HepG2 (cell line): Measurements from ENCODE around the gene WDSUB1. TPM values are rescaled to one million over a fixed set of nuclear protein-coding genes. Genes with fewer than 3 reads are reported as not detected.
A peak's percentile ranks its signal among the peaks of the same experiment; 100 is the strongest.

ENCODE experiments used
- CC2D1A ChIP-seq: sonication (generic); formaldehyde crosslinking; IDR thresholded peaks from 2 replicates; pipeline ENCODE4 v1.8.1; 2023; ENCODE audit warnings: mild to moderate bottlenecking, missing genetic modification reagents
- FLYWCH1 ChIP-seq: sonication (generic); formaldehyde crosslinking; IDR thresholded peaks from 2 replicates; pipeline ENCODE4 v1.8.1; 2023; ENCODE audit warnings: mild to moderate bottlenecking, missing genetic modification reagents
- GATAD1 ChIP-seq: IDR thresholded peaks from 2 replicates; pipeline ENCODE4 v1.6.1; 2016; ENCODE audit warnings: missing genetic modification reagents, missing compliant biosample characterization
- HNF1A ChIP-seq, 2 experiments: sonication (generic) in 1 of 2; formaldehyde crosslinking in 1 of 2; IDR thresholded peaks; 2 replicates each; pipeline versions ENCODE4 v1.4.0 to v1.6.1; 2016 to 2020; ENCODE audit warnings: borderline replicate concordance in 1 of 2, low read depth in 1 of 2, mild to moderate bottlenecking in 1 of 2, missing genetic modification reagents in 1 of 2
- MTERF4 ChIP-seq: sonication (generic); formaldehyde crosslinking; IDR thresholded peaks from 2 replicates; pipeline ENCODE4 v1.8.0; 2023; ENCODE audit warnings: mild to moderate bottlenecking, missing genetic modification reagents
- SRY ChIP-seq: sonication (generic); formaldehyde crosslinking; IDR thresholded peaks from 2 replicates; pipeline ENCODE4 v1.8.0; 2022; ENCODE audit warnings: mild to moderate bottlenecking, missing genetic modification reagents
- ZBTB49 ChIP-seq: sonication (generic); formaldehyde crosslinking; IDR thresholded peaks from 2 replicates; pipeline ENCODE4 v1.4.0; 2020; ENCODE audit warnings: missing genetic modification reagents, borderline replicate concordance
- ZFAT ChIP-seq: sonication (generic); formaldehyde crosslinking; conservative IDR thresholded peaks from 2 replicates; pipeline ENCODE4 v1.8.1; 2023; ENCODE audit warnings: missing genetic modification reagents, inconsistent platforms
- ZHX1 ChIP-seq: sonication (generic); formaldehyde crosslinking; IDR thresholded peaks from 2 replicates; pipeline ENCODE4 v1.8.1; 2022; ENCODE audit warnings: low read depth, mild to moderate bottlenecking, missing genetic modification reagents
- ZMYM2 ChIP-seq: sonication (generic); formaldehyde crosslinking; IDR thresholded peaks from 2 replicates; pipeline ENCODE4 v1.8.0; 2022; ENCODE audit warnings: mild to moderate bottlenecking, missing genetic modification reagents
- ZNF33A ChIP-seq: sonication (generic); formaldehyde crosslinking; IDR thresholded peaks from 2 replicates; pipeline ENCODE4 v1.5.1; 2020; ENCODE audit warnings: missing genetic modification reagents, mild to moderate bottlenecking, moderate library complexity, borderline replicate concordance
- ZNF512 ChIP-seq: sonication (generic); formaldehyde crosslinking; IDR thresholded peaks from 2 replicates; pipeline ENCODE4 v1.4.0; 2020; ENCODE audit warnings: mild to moderate bottlenecking, missing genetic modification reagents
- polyA plus RNA-seq, 8 experiments: library from polyadenylated mRNA; depleted of rRNA in 3 of 8; stranded (reverse) in 7 of 8; unstranded in 1 of 8; fragments of >200 nt; fragmentation: Illumina TruSeq in 4 of 8; extraction: Trizol in 4 of 8; gene quantifications; 2 replicates each; pipeline versions ENCODE4 v1.2.1 to v1.2.3, GENCODE V29; 2011 to 2016; ENCODE audit warnings: low read depth in 4 of 8, missing spikeins in 1 of 8, mixed read lengths in 1 of 8; ENCODE audit not compliant: insufficient read depth in 1 of 8
- total RNA-seq, 5 experiments: library from RNA; depleted of rRNA; stranded (reverse); fragments of >200 nt; fragmentation: Illumina TruSeq; extraction: Trizol; gene quantifications; 2 replicates each; pipeline ENCODE4 v1.2.3, GENCODE V29; 2016; ENCODE audit warnings: low read depth in 1 of 5

The WDSUB1 gene
- total and polyA plus RNA-seq, 2 of the 13 experiments (the other 11 are each of a cell fraction or from before 2014, with no cell fraction given): 10.1 to 10.7 TPM

GRCh38 chr2:159286709-159287441 is 372 bp upstream of the WDSUB1 start (continued):
- TF ChIP-seq MTERF4 (no peak), HNF1A (IDR thresholded peaks at IDR 0.05; ENCODE audit: low read depth) (no peak), HNF1A (CRISPR knock-in tag; IDR thresholded peaks at IDR 0.05; ENCODE audit: borderline replicate concordance) (no peak), FLYWCH1 (no peak), ZHX1 (CRISPR knock-in tag) (no peak), CC2D1A (CRISPR knock-in tag) (no peak), SRY (CRISPR knock-in tag) (0 out of 2 replicates have a peak, but pooled peaks have one; percentile 19), ZFAT (no peak), ZNF512 (no peak), ZBTB49 (CRISPR knock-in tag) (no peak), ZMYM2 (CRISPR knock-in tag) (0 out of 2 replicates have a peak, but pooled peaks have one; percentile 4), GATAD1 (peak; percentile 23; the same call in 1 of the 2 replicates), ZNF33A (no peak)
